ENCODE data around the gene RNU6-1.

Gene RNU6-1

GRCh38 chr15:67796196-67797127 is 43.4 kb downstream of the RNU6-1 start:
- DNase-seq: no peak

- DNase-seq: no peak
Measured at GRCh38 chr15:67794832-67795574, 44.8 kb downstream of the RNU6-1 start.

- no peak for DNase-seq
Measured at GRCh38 chr15:67792250-67792942, 47.4 kb downstream of the RNU6-1 start.

GRCh38 chr15:67790610-67791319 is 49.1 kb downstream of the RNU6-1 start:
- no peak for DNase-seq
